H1 (cell line): Measurements from ENCODE around the gene LITAFD. TPM values are rescaled to one million over a fixed set of nuclear protein-coding genes. Genes with fewer than 3 reads are reported as not detected.
"Not testable (repeated sequence)": the region's sequence is repeated elsewhere in the genome, so short reads cannot be mapped to it uniquely, and the experiment has no call there.

Experiments
- CTCF ChIA-PET: fragments of 300-600 bp; sonication (Branson Sonifier 250); formaldehyde crosslinking; loops from one replicate; lab custom pipeline; 2021; ENCODE audit not compliant: partially characterized antibody; lab: Charles Lee
- POLR2A ChIA-PET: fragments of 300-600 bp; sonication (Branson Sonifier 250); formaldehyde crosslinking; loops from one replicate; lab custom pipeline; 2021; ENCODE audit warnings: inconsistent platforms; ENCODE audit not compliant: partially characterized antibody; lab: Charles Lee
- DNase-seq, 2 experiments: peaks; one replicate each; pipeline versions ENCODE4 v3.0.0 to v3.0.0-alpha.2; 2010 to 2022; ENCODE audit warnings: low spot score in 2 of 2, low read depth in 1 of 2, mixed read lengths in 1 of 2
- FAIRE-seq: peaks from 2 replicates; lab custom pipeline; 2011; peaks lifted over from hg19 to GRCh38; lab: Jason Lieb, UNC
- H2AFZ ChIP-seq: 2 replicates; pipeline ENCODE4 v1.8.1; 2012; ENCODE audit warnings: low read length, inconsistent platforms
- H2AK5ac ChIP-seq: 2 replicates; pipeline ENCODE4 v1.6.1; 2013; ENCODE audit warnings: low read depth, low read length
- H2BK120ac ChIP-seq: replicated peaks from 2 replicates; pipeline ENCODE3; 2013; ENCODE audit warnings: low read depth, low read length, inconsistent platforms
- H2BK12ac ChIP-seq: 2 replicates; pipeline ENCODE4 v1.6.1; 2013; ENCODE audit warnings: low read depth, low read length
- H2BK15ac ChIP-seq: 2 replicates; pipeline ENCODE4 v1.6.1; 2013; ENCODE audit warnings: low read length
- H2BK20ac ChIP-seq: 2 replicates; pipeline ENCODE4 v1.6.1; 2013; ENCODE audit warnings: low read length
- H2BK5ac ChIP-seq: 2 replicates; pipeline ENCODE4 v1.6.1; 2013; ENCODE audit warnings: low read depth, low read length
- H3K14ac ChIP-seq: 2 replicates; pipeline ENCODE4 v1.6.1; 2013; ENCODE audit warnings: inconsistent platforms; ENCODE audit not compliant: insufficient read length
- H3K18ac ChIP-seq: 2 replicates; pipeline ENCODE4 v1.6.1; 2013; ENCODE audit warnings: low read length; ENCODE audit errors: extremely low read depth
- H3K23ac ChIP-seq: 2 replicates; pipeline ENCODE4 v1.6.1; 2013; ENCODE audit warnings: inconsistent platforms; ENCODE audit not compliant: insufficient read length
- H3K23me2 ChIP-seq: 2 replicates; pipeline ENCODE4 v1.6.1; 2013; ENCODE audit warnings: low read depth, low read length
- H3K27ac ChIP-seq: 2 replicates; pipeline ENCODE4 v1.6.1; 2011; ENCODE audit warnings: low read depth, low read length, inconsistent platforms
- H3K27me3 ChIP-seq, 4 experiments: replicated peaks in 1 of 4; 1 replicate in 1 of 4; 2 replicates in 3 of 4; pipeline versions ENCODE4 v1.6.1 to v1.8.1; 2011 to 2013; ENCODE audit warnings: low read length in 3 of 4, mild to moderate bottlenecking in 3 of 4, inconsistent platforms in 2 of 4, mixed read lengths in 2 of 4, moderate library complexity in 1 of 4; ENCODE audit not compliant: control insufficient read depth in 3 of 4, insufficient read depth in 3 of 4; ENCODE audit errors: extremely low read depth in 1 of 4
- H3K36me3 ChIP-seq, 4 experiments: 2 replicates each; pipeline versions ENCODE4 v1.6.1 to v1.8.1; 2011 to 2013; ENCODE audit warnings: mild to moderate bottlenecking in 4 of 4, low read length in 3 of 4, moderate library complexity in 2 of 4, control low read depth in 1 of 4, inconsistent platforms in 1 of 4; ENCODE audit not compliant: insufficient read depth in 4 of 4, control insufficient read depth in 2 of 4
- H3K4ac ChIP-seq: replicated peaks from 2 replicates; pipeline ENCODE3; 2013; ENCODE audit warnings: low read length, low read depth, mixed read lengths, inconsistent platforms; ENCODE audit not compliant: insufficient read length
- H3K4me1 ChIP-seq, 4 experiments: replicated peaks in 1 of 4; 1 replicate in 1 of 4; 2 replicates in 3 of 4; pipeline versions ENCODE4 v1.6.1 to v1.8.1; 2011 to 2013; ENCODE audit warnings: low read length in 3 of 4, inconsistent platforms in 2 of 4, mixed read lengths in 1 of 4; ENCODE audit not compliant: insufficient read depth in 4 of 4, control insufficient read depth in 3 of 4
- H3K4me2 ChIP-seq, 2 experiments: 2 replicates each; pipeline versions ENCODE4 v1.6.1 to v1.8.1; 2011 to 2013; ENCODE audit warnings: low read depth in 2 of 2, low read length in 2 of 2, control low read depth in 1 of 2, inconsistent platforms in 1 of 2, mild to moderate bottlenecking in 1 of 2; ENCODE audit not compliant: insufficient read depth in 1 of 2
- H3K4me3 ChIP-seq, 4 experiments: fragments of 200-600, 300-600 bp in 1 of 4; sonication (generic), shearing (Covaris generic), sonication (Bioruptor Twin) in 1 of 4; 2 replicates each; pipeline versions ENCODE4 v1.5.1 to v1.8.1; 2011 to 2016; ENCODE audit warnings: low read length in 4 of 4, low read depth in 3 of 4, control low read depth in 2 of 4, inconsistent platforms in 2 of 4, mild to moderate bottlenecking in 2 of 4, mixed read lengths in 1 of 4, moderate library complexity in 1 of 4; ENCODE audit not compliant: insufficient read depth in 2 of 4; ENCODE audit errors: extremely low read depth in 1 of 4
- H3K56ac ChIP-seq: replicated peaks from 2 replicates; pipeline ENCODE3; 2013; ENCODE audit warnings: low read depth, mild to moderate bottlenecking, mixed read lengths, low read length, inconsistent platforms; ENCODE audit not compliant: insufficient read length
- H3K79me1 ChIP-seq: 2 replicates; pipeline ENCODE4 v1.6.1; 2013; ENCODE audit warnings: low read depth, low read length, control low read depth
- H3K79me2 ChIP-seq, 2 experiments: 2 replicates each; pipeline versions ENCODE4 v1.6.1 to v1.8.1; 2012 to 2013; ENCODE audit warnings: low read length in 2 of 2, mild to moderate bottlenecking in 2 of 2, inconsistent platforms in 1 of 2; ENCODE audit not compliant: insufficient read depth in 2 of 2, control insufficient read depth in 1 of 2
- H3K9ac ChIP-seq, 4 experiments: replicated peaks in 1 of 4; 1 replicate in 1 of 4; 2 replicates in 3 of 4; pipeline versions ENCODE4 v1.6.1 to v1.8.1; 2011 to 2013; ENCODE audit warnings: low read depth in 3 of 4, low read length in 3 of 4, control low read depth in 2 of 4, mild to moderate bottlenecking in 2 of 4, moderate library complexity in 2 of 4, inconsistent platforms in 1 of 4; ENCODE audit errors: extremely low read depth in 1 of 4
- H3K9me3 ChIP-seq, 2 experiments: 2 replicates each; pipeline versions ENCODE4 v1.6.1 to v1.8.1; 2012 to 2013; ENCODE audit warnings: mild to moderate bottlenecking in 2 of 2, moderate library complexity in 2 of 2, control low read depth in 1 of 2, inconsistent platforms in 1 of 2, low read depth in 1 of 2, low read length in 1 of 2, mixed read lengths in 1 of 2; ENCODE audit not compliant: insufficient read depth in 2 of 2
- H4K20me1 ChIP-seq, 2 experiments: replicated peaks in 1 of 2; 2 replicates each; pipeline versions ENCODE3 to v1.8.1; 2011 to 2013; ENCODE audit warnings: inconsistent platforms in 2 of 2, low read length in 2 of 2, mild to moderate bottlenecking in 1 of 2; ENCODE audit not compliant: insufficient read depth in 2 of 2, control insufficient read depth in 1 of 2
- H4K5ac ChIP-seq: 2 replicates; pipeline ENCODE4 v1.6.1; 2013; ENCODE audit warnings: low read length, low read depth, mixed read lengths, inconsistent platforms; ENCODE audit not compliant: insufficient read length
- H4K8ac ChIP-seq: 2 replicates; pipeline ENCODE4 v1.8.0; 2013; ENCODE audit warnings: mild to moderate bottlenecking, moderate library complexity, low read length, inconsistent platforms; ENCODE audit not compliant: insufficient read depth; ENCODE audit errors: extremely low read depth
- H4K91ac ChIP-seq: replicated peaks from 2 replicates; pipeline ENCODE3; 2013; ENCODE audit warnings: low read length, mixed read lengths, inconsistent platforms; ENCODE audit not compliant: insufficient read length
- ATF3 ChIP-seq: IDR thresholded peaks from 2 replicates; pipeline ENCODE4 v1.6.1; 2011; ENCODE audit warnings: low read depth, mild to moderate bottlenecking, low read length; ENCODE audit not compliant: insufficient read depth
- CTCF ChIP-seq, 3 experiments: IDR thresholded peaks; 1 replicate in 2 of 3; 2 replicates in 1 of 3; pipeline versions ENCODE4 v1.5.1 to v1.6.1; 2011; ENCODE audit warnings: low read length in 3 of 3, mild to moderate bottlenecking in 3 of 3, inconsistent platforms in 2 of 3, low read depth in 1 of 3, moderate library complexity in 1 of 3; ENCODE audit not compliant: insufficient read depth in 1 of 3; ENCODE audit errors: control extremely low read depth in 1 of 3
- GABPA ChIP-seq: IDR thresholded peaks from 2 replicates; pipeline ENCODE4 v1.6.1; 2011; ENCODE audit warnings: mild to moderate bottlenecking, low read length, moderate library complexity, borderline replicate concordance; ENCODE audit not compliant: insufficient read depth
- KDM1A ChIP-seq: fragments of 200-600, 300-600 bp; sonication (generic); IDR thresholded peaks from 2 replicates; pipeline ENCODE4 v1.7.1; 2016; ENCODE audit warnings: mild to moderate bottlenecking, low read length, borderline replicate concordance
- NRF1 ChIP-seq: IDR thresholded peaks from 2 replicates; pipeline ENCODE4 v1.6.1; 2011; ENCODE audit warnings: mild to moderate bottlenecking, low read depth, low read length, improper control_type of control experiment
- POLR2A ChIP-seq, 2 experiments: IDR thresholded peaks; 1 replicate in 1 of 2; 2 replicates in 1 of 2; pipeline ENCODE4 v1.6.1; 2011; ENCODE audit warnings: low read depth in 2 of 2, low read length in 2 of 2, mild to moderate bottlenecking in 2 of 2; ENCODE audit errors: control extremely low read depth in 1 of 2
- SRF ChIP-seq: IDR thresholded peaks from 2 replicates; pipeline ENCODE4 v1.6.1; 2011; ENCODE audit warnings: mild to moderate bottlenecking, low read depth, low read length, moderate library complexity
- WGBS, 2 experiments: shearing (Covaris generic) in 1 of 2; methylation state at CpG; one replicate each; pipeline versions ENCODE4 v1.1.6 to v1.1.7; 2013 to 2015; ENCODE audit warnings: low lambda C conversion rate in 2 of 2, mixed read lengths in 2 of 2, inconsistent platforms in 1 of 2, low coverage in 1 of 2, missing lambda C conversion rate in 1 of 2; ENCODE audit not compliant: insufficient replicate concordance in 2 of 2, insufficient coverage in 1 of 2, insufficient read length in 1 of 2; ENCODE audit errors: extremely low coverage in 1 of 2, missing lambda C conversion rate in 1 of 2; 5-methylcytosine and 5-hydroxymethylcytosine counted together
- polyA plus RNA-seq, 7 experiments: library from polyadenylated mRNA; depleted of rRNA in 3 of 7; stranded (reverse) in 5 of 7; unstranded in 2 of 7; fragments of >200 nt in 5 of 7; fragments of 200-250 nt in 2 of 7; gene quantifications; 1 replicate in 5 of 7; 2 replicates in 1 of 7; 4 replicates in 1 of 7; pipeline versions ENCODE4 v1.2.1 to v1.2.3, GENCODE V29; 2011 to 2013; ENCODE audit warnings: missing spikeins in 2 of 7, mixed read lengths in 2 of 7
- total RNA-seq: library from RNA; stranded (reverse); fragmentation: NEBNext Ultra II Directional; extraction: Animal tissue kit (Norgen Biotek cat#: 25700); gene quantifications from 2 replicates; pipeline ENCODE4 v1.2.1, GENCODE V29; 2021

Gene LITAFD
- total and polyA plus RNA-seq, 2 of the 8 experiments (the other 6 are each of a cell fraction or from before 2014, with no cell fraction given), result not detected

DNA sequence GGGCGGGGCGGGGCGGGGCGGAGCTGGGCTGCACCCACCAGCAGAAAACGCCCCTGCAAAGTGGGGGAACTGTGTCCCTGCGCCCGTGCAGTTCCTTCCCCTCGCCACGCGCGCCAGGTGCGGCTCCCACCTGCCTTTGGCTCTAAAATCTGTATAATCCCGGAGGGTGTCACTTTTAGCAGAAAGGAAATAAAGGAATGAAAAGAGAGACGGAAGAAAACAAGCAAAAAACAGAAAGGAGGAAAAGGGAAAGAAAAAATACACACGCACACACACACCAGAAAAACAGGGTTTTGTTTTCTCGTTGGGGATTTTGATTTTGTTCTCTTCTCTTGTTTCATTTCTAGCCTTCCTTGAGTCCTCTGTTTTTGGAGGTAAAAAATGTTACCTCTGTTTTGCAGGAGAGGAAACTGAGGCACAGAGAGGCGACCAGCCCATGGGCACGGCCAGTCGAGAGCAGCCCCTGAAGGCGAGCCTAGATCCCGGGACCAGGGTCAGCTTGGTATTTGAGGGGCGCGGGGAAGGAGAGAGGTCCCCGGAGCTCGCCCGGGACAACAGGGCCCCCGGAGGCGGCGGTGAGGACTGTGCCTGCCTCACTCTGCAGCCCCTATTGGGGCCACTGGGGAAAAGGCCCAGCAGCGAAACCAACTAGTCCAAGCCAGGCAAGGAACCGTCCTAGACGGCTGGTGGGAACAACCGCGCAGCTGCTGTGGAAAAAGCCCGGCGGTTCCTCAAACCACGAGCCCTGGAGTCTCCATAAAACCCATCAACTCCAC, 12.8 kb upstream of the LITAFD start (continued):
- TF ChIP-seq ATF3 (no peak), CTCF (IDR thresholded peaks at IDR 0.05; ENCODE audit: control extremely low read depth in 1 of 3, insufficient read depth in 1 of 3, low read depth in 1 of 3, low read length in 3 of 3) (peak in 2 of 3 experiments; percentile 5 to 50; a peak in 3 of 4 replicates), NRF1 (no peak), SRF (no peak), GABPA (peak; percentile 41; the same call in 1 of the 2 replicates), POLR2A (IDR thresholded peaks at IDR 0.05; ENCODE audit: control extremely low read depth in 1 of 2, low read depth in 2 of 2, low read length in 2 of 2) (0 out of 3 replicates have a peak, but pooled peaks of 1 of the 2 experiments have one; percentile 23), KDM1A (no peak)
- TF ChIP-seq, all 59 proteins: peak for 5

DNA sequence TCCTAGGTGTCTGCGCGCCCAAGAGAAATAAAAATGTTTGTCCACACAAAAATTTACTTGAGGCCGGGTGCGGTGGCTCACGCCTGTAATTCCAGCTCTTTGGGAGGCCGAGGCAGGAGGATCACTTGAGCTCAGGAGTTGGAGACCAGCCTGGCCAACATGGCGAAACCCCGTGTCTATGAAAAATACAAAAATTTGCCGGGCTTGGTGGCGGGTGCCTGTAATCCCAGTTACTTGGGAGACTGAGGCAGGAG, 12.2 kb upstream of the LITAFD start:
- Histone ChIP-seq H3K23me2 (peaks cover 18% of the 10 kb centered on the region), H3K4me1 (peaks cover 10 to 14% (median 14%) of the 10 kb centered on the region in 4 experiments), H4K8ac (peak overlapping the region; percentile 87; the same call in 1 of the 2 replicates), H3K79me2 (peaks cover 8 to 29% of the 10 kb centered on the region in 2 experiments), H4K20me1 (peaks cover under 1 to 14% of the 10 kb centered on the region in 2 experiments), H3K4me3 (peak overlapping the region in 1 of 4 experiments; percentile 64; a peak in 1 of 8 replicates), H3K4me2 (peak overlapping the region in 1 of 2 experiments; percentile 99; a peak in 2 of 4 replicates)
- not testable (repeated sequence) for H3K23ac ChIP-seq, H4K91ac ChIP-seq, H2AFZ ChIP-seq, DNase-seq, H2BK12ac ChIP-seq, H2AK5ac ChIP-seq, FAIRE-seq, H2BK120ac ChIP-seq, H3K9me3 ChIP-seq, H3K14ac ChIP-seq, H3K9ac ChIP-seq, H3K4ac ChIP-seq, H3K56ac ChIP-seq, H4K5ac ChIP-seq, H2BK20ac ChIP-seq, H2BK15ac ChIP-seq, H3K36me3 ChIP-seq, H3K18ac ChIP-seq, H2BK5ac ChIP-seq, H3K27ac ChIP-seq, H3K79me1 ChIP-seq, H3K27me3 ChIP-seq
- CTCF ChIA-PET, result interaction anchor here (1.2 to 10.5 kb wide), 3 partner anchors 11 to 127 kb away, joined by 4 to 90 read pairs (median 52); partner anchors contain the start of gene LITAFD
- POLR2A ChIA-PET, result interaction anchor here (0.7 to 29.1 kb wide), 7 partner anchors 4 to 502 kb away, joined by 3 to 456 read pairs (median 5); partner anchors contain the start of genes CARHSP1 and LITAFD
- WGBS, 2 experiments, result 90% methylated on average over 10 of the region's 10 CpGs; no CpG with 5 or more reads in 1 of the 2 experiments
